Heart right ventricle (tissue), 16 donors: ENCODE results near the gene DYSF. TPM values are rescaled to one million over a fixed set of nuclear protein-coding genes. Genes with fewer than 3 reads are reported as not detected.

Source experiments
- ATAC-seq, 8 donors: fragments of 200-7000 bp; cut with Tn5 transposase; one replicate each; pipeline ENCODE4 v1.9.1; 2020; ENCODE audit warnings: mild to moderate bottlenecking in 8 of 8, moderate library complexity in 8 of 8, moderate number of reproducible peaks in 1 of 8
- DNase-seq, 2 donors: peaks; one replicate each; pipeline ENCODE4 v3.0.0-alpha.2; 2020
- H3K27ac ChIP-seq, 10 donors: fragments of 200-600 bp; sonication (generic) in 2 of 10; one replicate each; pipeline versions ENCODE4 v1.5.0 to v1.8.0; 2020 to 2022; ENCODE audit warnings: mild to moderate bottlenecking in 3 of 10
- H3K27me3 ChIP-seq, 7 donors: fragments of 200-600 bp; one replicate each; pipeline ENCODE4 v1.8.0; 2021 to 2022; ENCODE audit warnings: mild to moderate bottlenecking in 2 of 7
- H3K36me3 ChIP-seq, 9 donors: fragments of 200-600 bp; sonication (generic) in 1 of 9; one replicate each; pipeline versions ENCODE4 v1.5.0 to v1.8.0; 2020 to 2022; ENCODE audit warnings: mild to moderate bottlenecking in 2 of 9
- H3K4me1 ChIP-seq, 9 donors: fragments of 200-600 bp; sonication (generic) in 1 of 9; one replicate each; pipeline versions ENCODE4 v1.5.0 to v1.8.0; 2020 to 2022; ENCODE audit warnings: mild to moderate bottlenecking in 4 of 9
- H3K4me3 ChIP-seq, 10 donors: fragments of 200-600 bp; sonication (generic) in 2 of 10; one replicate each; pipeline versions ENCODE4 v1.5.0 to v1.8.0; 2020 to 2022; ENCODE audit warnings: mild to moderate bottlenecking in 7 of 10, moderate library complexity in 2 of 10
- H3K9me3 ChIP-seq, 11 donors: fragments of 200-600 bp in 10 of 11; sonication (generic) in 2 of 11; one replicate each; pipeline versions ENCODE4 v1.5.0 to v1.8.0; 2013 to 2022; ENCODE audit warnings: mild to moderate bottlenecking in 2 of 11, control low read depth in 1 of 11, moderate library complexity in 1 of 11
- CTCF ChIP-seq, 9 donors: fragments of 200-600 bp; sonication (generic) in 2 of 9; IDR thresholded peaks; one replicate each; pipeline versions ENCODE4 v1.5.0 to v1.8.0; 2021 to 2022; ENCODE audit warnings: antibody characterized with exemption in 9 of 9, mild to moderate bottlenecking in 5 of 9, moderate library complexity in 1 of 9
- WGBS, 2 donors: extraction: QIAGEN DNeasy Blood & Tissue Kit; methylation state at CpG; one replicate each; pipeline ENCODE4 v1.1.7; 2013; ENCODE audit warnings: inconsistent platforms in 1 of 2; 5-methylcytosine and 5-hydroxymethylcytosine counted together
- intact Hi-C, 10 donors: fragments of 100-400 bp; cut with DNase I; formaldehyde crosslinking; loops; one replicate each; pipeline versions ENCODE4 v1.11.1 to v1.14.2; 2022
- polyA plus RNA-seq, 2 donors: library from polyadenylated mRNA; stranded (reverse); fragments of 200-250 nt; gene quantifications; one replicate each; pipeline ENCODE4 v1.2.3, GENCODE V29; 2013
- total RNA-seq, 10 donors: library from RNA; stranded (reverse); fragmentation: NEBNext Ultra II Directional in 3 of 10; extraction: Animal tissue kit (Norgen Biotek cat#: 25700) in 3 of 10; gene quantifications; one replicate each; pipeline versions ENCODE4 v1.2.1 to v1.2.4, GENCODE V29; 2021 to 2023
- donor health status: Arrhythmogenic right ventricular cardiomyopathy.
- donor health status: ischemic (EF 13 %, LVEDD 7.1; RV severe dilation, severe dysfunction).
- donor health status: healthy with polysubstance abuse.
- donor health status: DM: no; HTN: yes; CAD: no.
- donor health status: DM: no; HTN: no; CAD: no.
- donor health status: ischemic (EF 25% LVEDD 6.9; RV normal size, moderate dysfunction).
- donor health status: ischemic (EF 25% LVEDD 5.7; RV mildly dilated, moderate dysfunction).
- donor health status: healthy.
- donor health status: DM: yes; HTN: yes; CAD: no.
- donor health status: Ischemic cardiomyopathy.
- donor health status: ischemic (EF 35%, LVEDD 5.7; RV mildly dilated, moderate dysfunction).
- donor health status: nonischemic (EF 11% LVEDD 7.7; RV severe dilation, severe dysfunction).
- donor health status: DM: yes; HTN: yes; CAD: no.
- donor health status: PGD.
- donor health status: ischemic (EF 29% LVEDD 5.4; RV normal size, mild dysfunction).
- donor health status: nonischemic (EF 23%, LVEDD 6.1; RV moderate dilation, normal function).

Gene DYSF
- total and polyA plus RNA-seq, 12 donors: 20.6 to 100 (median 64.8) TPM

GRCh38 chr2:71474744-71475397, 21.5 kb downstream of the DYSF start:
- no peaks in the 10 kb centered on the region for H3K27me3 ChIP-seq
- ATAC-seq: peak; percentile 58 to 88 (median 75)
- H3K4me1 ChIP-seq: peaks cover 5 to 73% (median 57%) of the 10 kb centered on the region in 9 donors
- no peak for DNase-seq
- no peaks in the 10 kb centered on the region for H3K9me3 ChIP-seq
- H3K27ac ChIP-seq: peak overlapping the region in 9 of 10 donors; percentile 63 to 86 (median 73)
- no peak overlapping the region for H3K4me3 ChIP-seq
- peak in 1 of 9 donors; percentile 7 for TF ChIP-seq CTCF (IDR thresholded peaks at IDR 0.05)
- peaks cover 0 to 17% (median 0%) of the 10 kb centered on the region in 9 donors for H3K36me3 ChIP-seq
- 66 to 76% methylated on average over 10 of the region's 10 CpGs for WGBS, 2 donors
- intact Hi-C loops: no loop called here

- no peaks in the 10 kb centered on the region for H3K9me3 ChIP-seq
- WGBS, 2 donors: 37 to 65% methylated on average over 1 of the region's 1 CpG
- no peaks in the 10 kb centered on the region for H3K27me3 ChIP-seq
- TF ChIP-seq CTCF (IDR thresholded peaks at IDR 0.05): no peak
- no peak overlapping the region for H3K4me3 ChIP-seq
- H3K36me3 ChIP-seq: peaks cover 0 to 30% (median 0%) of the 10 kb centered on the region in 9 donors
- no peak for ATAC-seq
- no peak for DNase-seq
- H3K27ac ChIP-seq: peak overlapping the region in 5 of 10 donors; percentile 63 to 86 (median 80)
- intact Hi-C loops: loop anchor here in 1 of 10 donors (2.0 kb wide), 1 partner anchor 18 kb away; no protein-coding TSS in a partner anchor
- H3K4me1 ChIP-seq: peaks cover 3 to 61% (median 53%) of the 10 kb centered on the region in 9 donors
These were observed 23.1 kb downstream of the DYSF start for GRCh38 chr2:71476495-71476894.

GRCh38 chr2:71477231-71477691, 23.9 kb downstream of the DYSF start:
- Histone ChIP-seq H3K4me3 (no peak overlapping the region), H3K4me1 (peaks cover 3 to 58% (median 52%) of the 10 kb centered on the region in 9 donors), H3K9me3 (no peaks in the 10 kb centered on the region), H3K36me3 (peaks cover 0 to 35% (median 5%) of the 10 kb centered on the region in 9 donors), H3K27me3 (no peaks in the 10 kb centered on the region), H3K27ac (peak overlapping the region in 4 of 10 donors; percentile 10 to 86 (median 67))
- intact Hi-C loops: loop anchor here in 2 of 10 donors (1.0 to 2.0 kb wide), 2 partner anchors 18 kb away; no protein-coding TSS in a partner anchor
- no peak for DNase-seq
- TF ChIP-seq CTCF (IDR thresholded peaks at IDR 0.05): no peak
- WGBS, 2 donors: 80 to 91% methylated on average over 6 of the region's 6 CpGs
- ATAC-seq: no peak

GRCh38 chr2:71478806-71479205, 25.4 kb downstream of the DYSF start:
- Histone ChIP-seq H3K9me3 (no peaks in the 10 kb centered on the region), H3K4me1 (peaks cover 3 to 51% (median 46%) of the 10 kb centered on the region in 9 donors), H3K27me3 (no peaks in the 10 kb centered on the region), H3K27ac (peak overlapping the region in 2 of 10 donors; percentile 29 to 31), H3K36me3 (peaks cover 0 to 36% (median 6%) of the 10 kb centered on the region in 9 donors), H3K4me3 (no peak overlapping the region)
- no peak for TF ChIP-seq CTCF (IDR thresholded peaks at IDR 0.05)
- WGBS, 2 donors: 77 to 87% methylated on average over 6 of the region's 6 CpGs
- DNase-seq (no peak), ATAC-seq (no peak)
- intact Hi-C loops: no loop called here
